22Rv1 (cell line): ENCODE results near the gene GAD2.

ENCODE experiments used
- ZFX ChIP-seq: fragments of 450-650 bp; IDR thresholded peaks from 2 replicates; pipeline ENCODE4 v1.6.1; 2017; ENCODE audit warnings: antibody characterized with exemption, borderline replicate concordance
- TF ChIP-seq, protein P1 (sequence below): fragments of 450-650 bp; IDR thresholded peaks from 2 replicates; pipeline ENCODE4 v1.5.1; 2017; ENCODE audit warnings: mild to moderate bottlenecking

DNA sequence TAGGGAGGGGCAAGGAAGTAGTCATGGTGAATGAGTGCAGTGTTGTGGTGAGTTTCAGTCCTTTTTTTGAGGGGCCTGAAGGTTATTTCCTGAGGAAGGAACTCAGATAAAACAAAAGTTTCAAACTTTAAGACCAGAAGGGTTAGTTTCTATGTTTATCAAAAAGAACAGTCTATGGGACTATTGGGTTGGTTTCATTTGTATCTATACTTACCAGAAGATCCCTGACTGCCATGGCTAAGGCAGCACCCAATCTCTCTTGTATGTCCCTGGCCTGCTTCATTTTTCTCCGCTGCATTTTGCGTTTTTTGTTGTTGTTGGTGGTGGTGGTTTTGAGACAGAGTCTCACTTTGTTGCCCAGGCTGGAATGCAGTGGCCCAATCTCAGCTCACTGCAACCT, 19.3 kb upstream of the GAD2 start:
- TF ChIP-seq, protein P1, sequence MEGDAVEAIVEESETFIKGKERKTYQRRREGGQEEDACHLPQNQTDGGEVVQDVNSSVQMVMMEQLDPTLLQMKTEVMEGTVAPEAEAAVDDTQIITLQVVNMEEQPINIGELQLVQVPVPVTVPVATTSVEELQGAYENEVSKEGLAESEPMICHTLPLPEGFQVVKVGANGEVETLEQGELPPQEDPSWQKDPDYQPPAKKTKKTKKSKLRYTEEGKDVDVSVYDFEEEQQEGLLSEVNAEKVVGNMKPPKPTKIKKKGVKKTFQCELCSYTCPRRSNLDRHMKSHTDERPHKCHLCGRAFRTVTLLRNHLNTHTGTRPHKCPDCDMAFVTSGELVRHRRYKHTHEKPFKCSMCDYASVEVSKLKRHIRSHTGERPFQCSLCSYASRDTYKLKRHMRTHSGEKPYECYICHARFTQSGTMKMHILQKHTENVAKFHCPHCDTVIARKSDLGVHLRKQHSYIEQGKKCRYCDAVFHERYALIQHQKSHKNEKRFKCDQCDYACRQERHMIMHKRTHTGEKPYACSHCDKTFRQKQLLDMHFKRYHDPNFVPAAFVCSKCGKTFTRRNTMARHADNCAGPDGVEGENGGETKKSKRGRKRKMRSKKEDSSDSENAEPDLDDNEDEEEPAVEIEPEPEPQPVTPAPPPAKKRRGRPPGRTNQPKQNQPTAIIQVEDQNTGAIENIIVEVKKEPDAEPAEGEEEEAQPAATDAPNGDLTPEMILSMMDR: no peak
- no peak for TF ChIP-seq ZFX
